GM03348 (cell line): ENCODE measurements around the gene RAB5A.
A peak's percentile ranks its signal among the peaks of the same experiment; 100 is the strongest.
"Not testable (repeated sequence)": the region's sequence is repeated elsewhere in the genome, so short reads cannot be mapped to it uniquely, and the experiment has no call there.

Source experiments
- DNase-seq: peaks from one replicate; pipeline ENCODE4 v3.0.0; 2012; ENCODE audit warnings: low spot score

Gene RAB5A

DNA sequence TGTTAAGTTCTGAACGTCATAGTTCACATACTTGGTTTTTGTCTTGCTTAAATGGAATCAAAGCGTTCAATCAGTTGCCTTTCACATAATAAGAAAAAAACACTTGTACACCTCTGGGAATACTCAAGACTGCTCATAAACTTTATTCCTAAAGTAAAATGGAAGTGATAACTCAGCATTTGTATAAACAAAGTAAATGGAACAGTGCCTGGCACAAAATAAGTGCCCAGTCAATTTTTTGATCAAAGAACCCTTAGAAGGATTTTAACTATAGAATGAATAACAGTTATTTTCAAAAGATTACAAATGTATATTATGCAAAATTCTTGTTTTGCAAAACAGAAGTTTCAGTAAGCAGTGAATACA is 1.3 kb downstream of the RAB5A start:
- no peak for DNase-seq

DNA sequence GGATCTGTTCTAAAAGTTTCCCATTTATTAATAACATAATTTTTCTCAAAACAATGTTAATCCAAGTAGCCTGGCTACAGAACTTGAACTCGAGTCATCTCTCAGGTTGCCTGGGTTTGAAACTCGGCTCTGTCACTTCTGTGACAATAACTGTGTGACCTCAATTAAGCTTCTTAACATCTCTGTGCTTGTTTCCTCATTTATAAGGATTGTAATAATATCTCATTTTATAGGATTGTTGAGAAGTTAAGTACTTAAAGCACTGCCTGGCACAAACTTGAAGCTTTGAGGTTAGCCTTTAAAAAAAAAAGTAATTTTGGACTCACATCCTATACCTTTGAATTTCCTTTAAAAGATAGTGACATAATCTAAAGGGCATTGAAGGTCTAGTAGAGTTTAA is 3.4 kb downstream of the RAB5A start:
- DNase-seq = no peak

DNA sequence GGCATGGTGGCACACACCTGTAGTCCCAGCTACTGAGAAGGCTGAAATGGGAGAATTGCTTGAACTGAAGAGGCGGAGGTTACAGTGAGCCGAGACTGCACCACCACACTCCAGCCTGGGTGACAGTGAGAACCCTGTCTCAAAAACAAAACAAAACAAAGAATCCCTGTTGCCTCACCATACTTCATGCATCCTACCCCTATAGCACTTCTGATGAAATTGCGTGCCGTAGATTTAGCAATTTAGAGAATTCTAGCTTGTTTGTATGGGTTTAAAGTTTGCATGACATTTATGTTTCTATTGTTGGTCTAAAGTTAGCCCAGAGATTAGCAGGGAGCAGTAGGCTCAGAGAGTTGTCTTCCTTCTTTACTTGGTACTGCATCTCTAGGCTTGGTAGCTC is 7.8 kb downstream of the RAB5A start:
- DNase-seq = no peak

DNA sequence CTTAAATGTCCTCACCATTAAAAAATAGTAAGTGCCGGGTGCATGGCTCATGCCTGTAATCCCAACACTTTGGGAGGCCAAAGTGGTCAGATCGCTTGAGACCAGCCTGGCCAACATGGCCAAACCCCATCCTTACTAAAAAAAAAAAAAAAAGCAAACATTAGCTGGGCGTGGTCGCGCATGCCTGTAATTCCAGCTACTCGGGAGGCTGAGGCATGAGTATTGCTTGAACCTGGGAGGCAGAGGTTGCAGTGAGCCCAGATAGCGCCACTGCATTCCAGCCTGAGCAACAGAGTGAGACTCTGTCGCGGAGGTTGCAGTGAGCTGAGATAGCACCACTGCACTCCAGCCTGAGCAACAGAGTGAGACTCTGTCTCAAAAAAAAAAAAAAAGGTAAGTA is 10.5 kb downstream of the RAB5A start:
- DNase-seq = not testable (repeated sequence)

DNA sequence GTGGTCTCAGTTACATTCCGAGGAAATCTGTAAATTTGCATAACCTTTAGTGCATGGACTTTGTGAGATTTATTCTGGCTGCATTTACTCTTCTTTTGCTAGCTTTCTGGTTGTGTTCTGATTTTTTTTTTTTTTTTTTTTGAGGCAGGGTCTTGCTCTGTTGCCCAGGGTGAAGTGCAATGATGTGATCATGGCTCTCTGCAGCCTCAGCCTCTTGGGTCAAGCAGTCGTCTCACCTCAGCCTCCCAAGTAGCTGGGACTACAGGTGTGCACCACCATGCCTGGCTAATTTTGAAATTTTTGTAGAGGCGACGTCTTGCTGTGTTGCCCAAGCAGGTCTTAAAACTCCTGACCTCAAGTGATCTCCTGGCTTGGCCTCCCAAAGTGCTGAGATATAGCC is 12.6 kb downstream of the RAB5A start:
- DNase-seq = no peak

DNA sequence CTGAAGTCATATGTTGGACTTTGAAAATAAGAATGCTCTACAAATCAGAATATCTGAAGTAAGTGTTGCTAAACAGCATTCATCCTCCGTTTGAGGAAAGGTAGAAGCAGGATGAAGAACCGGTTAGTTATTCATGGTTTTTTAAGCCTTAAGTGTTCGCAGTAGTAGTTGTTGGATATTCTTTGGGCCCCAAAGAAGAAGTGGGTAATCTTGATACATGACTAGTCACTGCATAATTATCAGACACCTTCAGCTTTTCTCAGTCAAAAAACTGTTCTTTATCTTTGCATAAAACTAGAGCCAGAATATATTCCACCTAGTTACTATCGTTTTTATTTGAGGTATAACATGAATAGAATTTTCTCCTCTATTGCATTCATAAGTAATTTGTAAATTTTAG is 13.8 kb downstream of the RAB5A start:
- no peak for DNase-seq

DNA sequence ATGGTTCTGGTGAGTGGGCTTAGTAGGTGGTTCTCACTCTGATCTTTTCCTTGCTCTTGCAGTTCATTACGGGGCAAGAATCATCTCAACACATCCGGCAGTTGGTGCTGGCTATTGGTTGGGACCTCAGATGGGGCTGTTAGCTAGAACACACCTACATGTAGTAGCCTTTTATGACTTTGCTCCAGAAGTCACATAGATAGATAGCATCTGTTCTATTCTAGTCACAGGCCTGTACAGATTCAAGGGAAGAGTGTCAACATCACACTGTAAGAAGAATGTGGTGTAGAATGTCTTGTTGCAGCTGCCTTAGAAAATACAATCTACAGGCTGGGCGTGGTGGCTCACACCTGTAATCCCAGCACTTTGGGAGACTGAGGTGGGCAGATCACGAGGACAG is 15.1 kb downstream of the RAB5A start:
- DNase-seq = no peak

DNA sequence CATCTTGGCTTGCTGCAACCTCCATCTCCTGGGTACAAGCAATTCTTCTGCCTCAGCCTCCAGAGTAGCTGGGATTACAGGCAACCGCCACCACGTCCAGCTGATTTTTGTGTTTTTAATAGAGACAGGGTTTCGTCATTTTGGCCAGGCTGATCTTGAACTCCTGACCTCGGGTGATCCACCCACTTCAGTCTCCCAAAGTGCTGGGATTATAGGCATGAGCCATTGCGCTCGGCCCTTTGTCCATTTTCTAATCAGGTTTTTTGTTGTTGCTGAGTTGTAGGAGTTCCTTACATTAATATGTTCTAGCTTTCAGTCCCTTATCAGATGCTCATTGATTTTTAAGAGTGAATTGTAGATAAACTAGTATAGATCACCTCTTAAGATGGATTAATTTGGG is 20.3 kb downstream of the RAB5A start:
- DNase-seq = no peak

DNA sequence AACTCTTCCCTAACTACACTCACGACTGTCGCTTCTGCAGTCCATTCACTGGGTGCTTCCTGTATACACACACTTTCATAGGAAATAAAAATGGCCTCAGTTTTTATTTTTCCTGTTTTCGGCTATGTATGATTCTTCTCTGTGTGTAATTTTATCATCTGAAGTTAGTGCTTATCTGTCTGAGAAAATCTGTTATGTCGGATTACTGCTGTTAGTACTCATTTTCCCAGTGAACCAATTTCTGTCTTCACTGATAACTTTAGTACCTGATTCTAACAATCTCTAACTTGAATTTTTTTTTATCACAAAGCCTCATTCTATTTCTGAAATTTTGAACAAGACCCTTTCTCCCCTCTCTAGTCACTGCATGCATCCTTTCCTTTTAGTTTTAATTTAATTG is 20.9 kb downstream of the RAB5A start:
- DNase-seq = no peak

DNA sequence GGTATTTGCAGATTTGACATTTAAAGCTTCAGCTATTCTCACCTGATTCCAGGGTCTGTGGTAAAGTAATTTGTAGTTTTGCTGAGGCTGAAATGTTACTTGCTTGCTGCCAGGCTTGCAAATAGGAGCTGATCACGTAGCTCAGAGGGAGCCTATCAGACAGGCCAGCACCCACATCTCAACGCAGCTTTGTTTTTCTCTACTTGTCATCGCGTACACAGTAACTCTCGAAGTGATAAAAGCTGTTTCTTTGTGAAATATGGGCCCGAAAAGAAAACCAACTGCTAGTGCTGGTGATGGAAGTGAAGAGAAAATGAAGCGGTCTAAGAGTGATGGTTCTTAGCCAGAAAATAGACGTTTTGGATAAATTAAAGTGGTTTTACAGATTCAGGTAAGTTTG is 23.4 kb downstream of the RAB5A start:
- DNase-seq = no peak

DNA sequence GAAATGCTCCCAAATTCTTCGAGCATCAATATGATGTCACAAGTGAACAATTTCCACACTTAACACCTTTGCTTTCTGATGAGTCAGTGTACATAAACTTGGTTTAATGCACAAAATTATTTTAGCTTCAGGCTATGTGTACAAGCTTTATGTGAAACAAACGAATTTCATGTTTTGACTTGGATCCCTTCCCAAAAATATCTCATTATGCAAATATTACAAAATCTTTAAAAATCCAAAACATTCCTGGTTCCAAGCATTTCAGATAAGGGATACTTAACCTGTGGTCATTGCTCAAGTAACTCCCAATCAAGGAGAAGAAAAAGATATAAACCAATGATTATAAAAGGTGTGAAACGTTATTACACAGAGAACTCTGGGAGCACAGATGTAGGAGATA is 25.2 kb downstream of the RAB5A start:
- peak; percentile 16 for DNase-seq

DNA sequence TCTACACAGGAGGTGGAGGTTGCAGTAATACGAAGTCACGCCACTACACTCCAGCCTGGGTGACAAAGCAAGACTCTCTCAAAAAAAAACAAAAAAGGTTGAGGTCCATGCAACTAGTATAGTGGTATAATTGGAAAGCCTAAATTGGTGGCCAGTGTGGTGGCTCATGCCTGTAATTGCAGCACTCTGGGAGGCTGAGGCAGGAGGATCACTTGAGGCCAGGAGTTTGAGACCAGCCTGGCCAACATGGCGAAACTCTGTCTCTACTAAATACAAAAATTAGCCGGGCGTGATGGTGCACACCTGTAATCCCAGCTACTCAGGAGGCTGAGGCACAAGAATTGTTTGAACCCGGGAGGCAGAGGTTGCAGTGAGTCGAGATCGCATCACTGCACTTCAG is 42.0 kb downstream of the RAB5A start:
- not testable (repeated sequence) for DNase-seq

DNA sequence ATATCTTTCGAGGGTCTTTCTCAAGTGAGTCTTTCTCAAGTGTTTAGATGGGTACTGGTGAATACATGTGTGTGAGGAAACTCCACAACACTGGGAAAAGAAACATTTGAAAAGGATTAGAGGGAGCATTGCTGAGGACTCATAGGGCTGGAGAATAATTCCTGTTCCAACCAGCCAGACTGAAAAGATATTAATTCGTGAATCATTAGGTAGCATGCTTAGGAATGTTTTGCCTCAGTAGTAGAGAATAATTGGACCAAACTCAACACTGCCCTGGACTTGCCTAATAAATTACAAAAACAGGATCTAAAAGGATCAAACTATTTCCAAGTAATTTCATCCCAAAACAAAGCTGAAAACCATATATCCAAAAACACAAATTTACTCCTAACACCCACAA is 47.9 kb downstream of the RAB5A start:
- DNase-seq = no peak

DNA sequence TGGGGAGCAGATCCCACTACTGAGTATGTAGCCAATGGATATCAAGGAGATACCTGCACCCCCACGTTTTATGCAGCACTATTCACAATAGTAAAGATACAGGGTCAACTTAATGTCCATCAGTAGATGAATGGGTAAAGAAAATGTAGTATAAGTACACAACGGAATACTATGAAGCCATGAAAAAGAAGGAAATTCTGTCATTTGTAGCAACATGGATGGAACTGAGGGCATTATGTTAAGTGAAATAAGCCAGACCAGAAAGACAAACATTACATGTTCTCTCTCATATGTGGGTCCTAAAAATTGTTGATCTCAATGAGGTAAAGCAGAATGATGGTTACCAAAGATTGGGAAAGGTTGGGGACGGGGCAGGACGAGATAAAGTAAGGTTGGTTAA is 50.6 kb downstream of the RAB5A start:
- no peak for DNase-seq

DNA sequence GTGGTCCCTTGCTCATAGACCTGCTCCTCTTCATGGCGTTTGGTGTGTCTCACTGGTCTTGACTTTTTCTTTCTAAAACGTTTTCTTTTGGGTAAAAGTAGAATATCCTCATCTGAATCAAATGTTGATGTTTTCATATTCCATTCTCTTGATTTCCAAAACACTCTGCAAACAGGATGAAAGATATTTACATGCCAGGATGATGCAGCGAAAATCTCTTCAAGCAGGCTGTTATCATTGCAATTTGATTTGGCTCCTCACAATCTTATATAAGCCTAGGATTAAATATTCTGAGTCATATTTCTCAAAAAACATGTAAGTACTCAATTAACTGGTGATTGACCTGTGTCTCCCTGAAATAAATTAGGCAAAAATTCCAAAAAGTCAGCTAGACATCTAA is 55.0 kb downstream of the RAB5A start:
- no peak for DNase-seq

DNA sequence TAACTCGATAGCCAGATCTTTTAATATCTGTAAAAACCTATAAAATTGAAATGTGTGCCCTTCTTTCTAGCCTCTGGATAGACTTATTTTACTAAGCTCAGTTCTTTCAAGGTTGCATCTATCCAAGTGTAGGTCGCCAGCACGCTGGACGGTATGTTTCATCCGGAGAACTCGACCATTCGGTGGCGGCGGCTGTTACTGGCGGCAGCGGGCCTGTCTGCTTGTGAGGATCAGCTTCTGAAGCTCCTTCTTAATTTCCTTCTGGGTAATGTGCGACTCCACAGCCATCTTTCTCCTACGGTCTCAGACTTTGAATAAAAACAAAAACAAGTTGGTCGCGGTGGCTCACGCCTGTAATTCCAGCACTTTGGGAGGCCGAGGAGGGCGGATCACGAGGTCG is 61.1 kb downstream of the RAB5A start:
- DNase-seq = no peak

DNA sequence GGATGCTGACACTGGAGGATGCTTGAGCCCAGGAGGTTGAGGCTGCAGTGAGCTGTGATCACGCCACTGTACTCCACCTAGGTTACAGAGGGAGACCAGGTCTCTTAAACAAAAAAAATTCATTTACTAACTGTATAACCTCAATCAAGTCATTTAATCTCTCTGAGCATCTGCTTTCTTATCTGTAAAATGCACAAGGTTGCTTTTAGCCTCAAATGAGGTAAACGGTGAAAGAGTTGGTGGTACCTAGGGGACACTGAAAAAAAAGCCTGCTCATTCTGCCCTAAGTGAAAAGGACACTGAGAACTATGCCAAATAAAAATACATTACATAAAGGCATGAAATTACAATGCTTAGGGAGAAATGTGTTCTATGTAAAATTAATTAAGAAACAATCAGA is 61.7 kb downstream of the RAB5A start:
- DNase-seq = no peak

DNA sequence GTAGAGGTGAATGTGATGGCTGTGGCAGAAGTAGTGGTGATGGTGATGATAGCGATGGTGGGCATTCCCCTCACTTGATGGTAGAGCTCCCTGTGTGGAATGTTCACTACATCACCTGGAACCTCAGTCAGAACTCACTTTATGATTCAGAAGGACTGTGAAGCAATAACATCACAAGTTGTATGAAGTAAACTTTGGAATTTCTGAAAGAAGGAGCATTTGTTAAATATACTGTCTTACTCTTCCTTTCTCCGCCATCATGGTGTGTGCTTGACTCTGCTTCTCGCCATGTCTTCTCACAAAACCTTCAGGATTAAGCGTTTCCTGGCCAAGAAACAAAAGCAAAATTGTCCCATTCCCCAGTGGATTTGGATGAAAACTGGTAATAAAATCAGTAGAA is 65.3 kb downstream of the RAB5A start, which contains the start of gene PP2D1:
Gene PP2D1, minus strand, starts transcription at position 101 of the 400 bp plus-strand sequence. CDS start 192 bp downstream, outside the sequence.
- no peak for DNase-seq

DNA sequence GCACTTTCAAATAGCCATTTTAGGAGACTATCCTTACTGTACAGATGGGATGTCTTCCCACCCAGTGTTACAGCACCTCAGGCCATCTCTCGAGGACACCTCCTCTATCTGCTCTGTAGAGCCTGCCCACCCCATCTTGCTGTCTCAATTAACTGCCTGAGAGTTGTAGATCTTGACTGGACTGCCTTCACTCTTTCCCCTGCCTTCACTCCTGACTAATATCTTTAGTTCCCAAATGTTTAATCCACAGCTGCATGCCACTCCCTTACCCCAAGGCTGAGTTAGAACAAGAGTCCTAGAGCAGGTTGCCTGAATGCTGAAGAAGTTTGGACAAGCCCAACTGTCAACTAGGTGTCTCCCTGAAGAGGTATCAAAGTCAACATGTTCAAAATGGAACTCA is 66.5 kb downstream of the RAB5A start:
- no peak for DNase-seq

DNA sequence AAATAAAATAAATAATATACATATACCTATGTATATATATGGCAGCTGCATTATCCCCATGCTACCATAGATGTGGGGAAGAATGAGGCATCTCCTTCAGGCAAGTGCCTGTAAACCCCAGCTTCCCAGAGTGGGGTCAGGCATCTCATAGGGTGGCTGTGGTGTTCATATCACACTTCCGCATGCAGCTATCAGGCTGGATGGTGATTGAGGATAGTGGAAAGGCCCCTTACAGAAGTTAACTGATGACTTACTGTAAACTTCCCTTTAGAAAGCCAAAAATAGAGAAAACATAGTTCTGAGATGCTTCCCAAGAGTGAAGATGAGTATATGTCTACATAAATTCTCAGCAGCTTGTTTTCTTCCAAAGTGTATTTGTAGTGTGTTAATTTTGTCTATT is 68.6 kb downstream of the RAB5A start:
- DNase-seq = no peak

DNA sequence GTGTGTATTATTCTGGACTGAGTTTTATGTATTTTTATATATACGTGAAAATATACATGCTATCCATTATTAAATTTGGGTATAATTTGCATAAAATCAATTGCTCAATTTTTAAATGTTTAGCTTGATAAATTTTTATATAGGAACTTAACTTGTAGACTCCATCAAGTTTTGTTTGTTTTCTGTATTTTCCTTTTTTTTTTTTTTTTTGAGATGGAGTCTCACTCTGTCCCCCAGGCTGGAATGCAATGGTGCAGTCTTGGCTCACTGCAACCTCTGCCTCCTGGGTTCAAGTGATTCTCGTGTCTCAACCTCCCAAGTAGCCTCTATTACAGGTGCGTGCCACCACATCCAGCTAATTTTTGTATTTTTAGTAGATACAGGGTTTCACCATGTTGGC is 69.2 kb downstream of the RAB5A start:
- not testable (repeated sequence) for DNase-seq

DNA sequence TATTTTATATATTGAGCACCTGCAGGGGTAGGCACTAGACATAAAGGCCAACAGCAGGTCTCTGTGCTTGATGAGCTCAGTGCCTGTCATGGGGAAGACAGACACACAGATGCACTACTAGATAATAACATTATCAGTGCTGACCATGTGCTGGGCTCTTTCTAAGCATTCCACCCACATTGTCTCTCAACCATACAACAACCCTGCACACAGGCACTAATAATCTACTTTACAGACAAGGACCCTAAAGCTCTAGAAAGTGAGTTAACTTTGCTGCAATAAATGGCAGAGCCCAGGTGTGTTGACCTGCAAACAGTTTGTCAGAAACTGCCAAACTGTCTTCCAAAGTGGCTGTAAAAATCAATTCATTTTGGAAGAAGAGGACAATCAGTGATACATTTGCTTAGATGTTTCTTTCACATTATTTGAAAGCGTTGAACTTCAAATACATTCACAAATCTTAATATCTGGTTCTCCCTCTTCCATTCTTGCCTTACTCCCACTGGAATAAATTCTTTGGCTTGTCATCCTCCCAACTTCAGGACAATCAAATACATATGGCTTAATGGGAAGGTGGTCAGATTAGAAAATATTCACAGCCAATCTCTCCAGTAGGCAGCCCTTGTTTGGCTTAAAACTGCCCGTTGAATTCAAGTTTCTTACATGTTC is 76.2 kb downstream of the RAB5A start:
- no peak for DNase-seq

DNA sequence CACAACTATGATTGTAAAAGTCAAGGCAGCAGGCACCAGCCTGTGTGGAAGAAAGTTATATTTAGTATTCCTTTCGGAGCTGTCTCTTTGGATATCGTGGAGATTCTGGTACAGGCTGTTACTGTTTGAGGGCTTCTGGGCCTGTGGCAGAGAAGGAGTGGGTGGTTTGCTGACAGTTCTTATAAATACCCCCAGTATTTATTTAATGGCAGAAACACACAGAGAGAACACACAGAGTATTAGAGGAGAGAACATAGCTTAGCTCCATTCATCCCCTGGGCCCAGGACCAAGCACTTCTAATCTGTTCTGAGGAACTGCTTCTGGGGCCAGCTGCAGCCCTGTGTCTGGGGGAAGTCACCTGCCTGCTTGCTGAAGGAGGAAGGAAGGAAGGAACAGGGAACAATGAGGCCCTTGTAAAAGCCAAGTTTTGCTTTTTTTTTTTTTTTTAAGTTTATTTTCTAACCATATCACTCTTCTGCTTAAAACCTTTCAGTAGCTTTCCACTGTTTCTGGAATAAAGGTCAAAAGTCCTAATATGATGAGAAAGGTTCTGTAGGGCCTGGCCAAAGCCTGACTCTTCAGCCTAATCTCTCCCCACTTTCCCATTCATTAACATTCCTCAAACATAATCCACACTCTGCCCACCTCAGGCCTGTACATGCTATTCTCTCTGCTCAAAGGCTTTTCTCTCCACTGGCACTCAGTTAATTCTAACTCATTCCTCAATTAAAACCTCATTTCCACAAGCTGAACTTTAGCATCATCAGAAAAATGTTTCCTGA is 76.9 kb downstream of the RAB5A start:
- DNase-seq = no peak

DNA sequence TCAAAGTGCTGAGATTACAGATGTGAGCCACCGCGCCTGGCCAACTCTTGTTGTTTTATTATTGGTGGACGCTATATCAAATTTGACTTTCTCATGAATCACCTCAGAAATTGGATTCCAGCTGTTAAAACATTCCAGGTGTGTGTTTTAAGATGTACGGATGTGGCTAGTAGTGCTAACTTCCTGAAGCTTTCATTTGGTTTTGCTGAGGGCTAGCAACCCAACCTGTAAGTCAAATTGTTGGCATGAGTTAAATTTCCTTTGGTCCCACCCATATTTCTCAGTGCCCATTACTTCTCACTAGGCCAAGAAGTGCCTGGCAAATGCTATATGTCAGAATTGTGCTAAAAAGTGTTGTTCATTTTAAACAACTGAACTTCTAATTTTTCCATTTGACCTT is 80.2 kb downstream of the RAB5A start:
- DNase-seq = no peak
